ENCODE results near the gene TCF12. TPM values are rescaled to one million over a fixed set of nuclear protein-coding genes. Genes with fewer than 3 reads are reported as not detected.
"Not testable (repeated sequence)": the region's sequence is repeated elsewhere in the genome, so short reads cannot be mapped to it uniquely, and the experiment has no call there.

Gene TCF12
- total RNA-seq, 1 donor from 2014 or later: 93.0 TPM

DNA sequence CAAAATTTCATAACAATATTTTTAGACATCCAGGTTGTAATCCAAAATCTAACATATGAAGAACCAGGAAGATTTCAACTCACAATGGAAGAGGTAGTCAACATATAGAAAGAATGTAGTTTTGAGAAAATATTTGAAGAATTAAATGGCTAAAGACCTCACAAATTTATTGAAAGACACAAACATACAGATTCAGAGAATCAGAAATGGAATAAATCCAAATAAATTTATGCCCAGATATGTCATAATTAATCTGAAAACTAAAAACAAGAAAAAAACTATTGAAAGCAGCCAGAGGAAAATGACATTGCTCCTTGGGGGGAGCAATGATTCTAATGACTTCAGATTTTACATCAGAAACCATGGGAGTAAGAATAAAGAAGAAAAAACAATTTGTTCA, 75.8 kb downstream of the TCF12 start:
- ATAC-seq (no peak), DNase-seq (no peak)
- H3K4me3 ChIP-seq: no peak overlapping the region
- peaks cover 6% of the 10 kb centered on the region for H3K4me1 ChIP-seq
- H3K36me3 ChIP-seq: no peaks in the 10 kb centered on the region
- H3K27me3 ChIP-seq (ENCODE audit: low read depth): no peaks in the 10 kb centered on the region
- no peaks in the 10 kb centered on the region for H3K9me3 ChIP-seq
- TF ChIP-seq, protein P1, sequence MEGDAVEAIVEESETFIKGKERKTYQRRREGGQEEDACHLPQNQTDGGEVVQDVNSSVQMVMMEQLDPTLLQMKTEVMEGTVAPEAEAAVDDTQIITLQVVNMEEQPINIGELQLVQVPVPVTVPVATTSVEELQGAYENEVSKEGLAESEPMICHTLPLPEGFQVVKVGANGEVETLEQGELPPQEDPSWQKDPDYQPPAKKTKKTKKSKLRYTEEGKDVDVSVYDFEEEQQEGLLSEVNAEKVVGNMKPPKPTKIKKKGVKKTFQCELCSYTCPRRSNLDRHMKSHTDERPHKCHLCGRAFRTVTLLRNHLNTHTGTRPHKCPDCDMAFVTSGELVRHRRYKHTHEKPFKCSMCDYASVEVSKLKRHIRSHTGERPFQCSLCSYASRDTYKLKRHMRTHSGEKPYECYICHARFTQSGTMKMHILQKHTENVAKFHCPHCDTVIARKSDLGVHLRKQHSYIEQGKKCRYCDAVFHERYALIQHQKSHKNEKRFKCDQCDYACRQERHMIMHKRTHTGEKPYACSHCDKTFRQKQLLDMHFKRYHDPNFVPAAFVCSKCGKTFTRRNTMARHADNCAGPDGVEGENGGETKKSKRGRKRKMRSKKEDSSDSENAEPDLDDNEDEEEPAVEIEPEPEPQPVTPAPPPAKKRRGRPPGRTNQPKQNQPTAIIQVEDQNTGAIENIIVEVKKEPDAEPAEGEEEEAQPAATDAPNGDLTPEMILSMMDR (IDR thresholded peaks at IDR 0.05): no peak
- intact Hi-C loops (cut with DNase I): no loop called here
- H3K27ac ChIP-seq: no peak overlapping the region

DNA sequence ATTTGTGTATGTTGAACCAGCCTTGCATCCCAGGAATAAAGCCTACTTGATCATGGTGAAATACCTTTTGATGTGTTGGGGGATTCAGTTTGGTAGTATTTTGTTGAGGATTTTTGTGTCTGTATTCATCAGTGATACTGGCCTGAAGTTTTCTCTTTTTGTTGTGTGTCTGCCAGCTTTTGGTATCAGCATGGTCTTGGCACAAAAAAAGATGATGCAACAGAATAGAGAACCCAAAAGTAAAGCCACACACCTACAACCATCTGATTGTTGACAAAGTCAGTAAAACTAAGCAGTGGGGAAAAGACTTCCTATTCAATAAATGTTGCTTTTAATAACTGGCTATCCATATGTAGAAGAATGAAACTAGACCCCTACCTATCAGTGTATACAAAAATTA, 77.6 kb downstream of the TCF12 start:
- TF ChIP-seq, protein P1 (IDR thresholded peaks at IDR 0.05): no peak

DNA sequence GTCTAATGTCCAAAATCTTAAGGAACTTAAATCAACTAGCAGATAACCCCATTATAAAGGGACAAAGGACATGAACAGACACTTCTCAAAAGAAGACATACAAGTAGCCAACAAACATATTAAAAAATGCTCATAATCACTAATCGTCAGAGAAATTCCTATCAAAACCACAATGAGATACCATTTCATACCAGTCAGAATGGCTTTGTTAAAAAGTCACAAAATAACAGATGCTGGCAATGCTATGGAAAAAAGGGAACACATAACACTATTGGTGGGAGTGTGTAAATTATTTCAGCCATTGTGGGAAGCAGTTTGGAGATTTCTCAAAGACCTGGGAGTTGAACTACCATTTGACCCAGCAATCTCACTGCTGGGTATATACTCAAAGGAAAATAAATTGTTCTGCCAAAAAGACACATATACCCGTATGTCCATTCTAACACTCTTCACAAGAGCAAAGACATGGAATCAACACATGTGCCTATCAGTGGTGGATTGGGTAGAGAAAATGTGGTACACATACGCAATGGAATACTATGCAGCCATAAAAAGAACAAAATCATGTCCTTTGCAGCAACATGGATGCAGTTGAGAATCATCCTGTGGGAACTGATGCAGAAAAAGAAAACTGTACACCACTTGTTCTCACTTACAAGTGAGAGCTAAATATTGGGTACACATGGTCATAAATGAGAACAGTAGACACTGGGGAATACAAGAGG, 78.5 kb downstream of the TCF12 start:
- Histone ChIP-seq H3K27me3 (ENCODE audit: low read depth) (no peaks in the 10 kb centered on the region), H3K27ac (no peak overlapping the region), H3K9me3 (no peaks in the 10 kb centered on the region), H3K4me3 (no peak overlapping the region), H3K4me1 (no peaks in the 10 kb centered on the region), H3K36me3 (no peaks in the 10 kb centered on the region)
- TF ChIP-seq, protein P1 (IDR thresholded peaks at IDR 0.05): no peak
- ATAC-seq (no peak), DNase-seq (no peak)
- intact Hi-C loops (cut with DNase I): no loop called here

More for the DNA sequence above, 77.6 kb downstream of the TCF12 start:
- intact Hi-C loops (cut with DNase I): no loop called here
- Histone ChIP-seq H3K27me3 (ENCODE audit: low read depth) (no peaks in the 10 kb centered on the region), H3K36me3 (no peaks in the 10 kb centered on the region), H3K4me1 (no peaks in the 10 kb centered on the region), H3K4me3 (no peak overlapping the region), H3K9me3 (no peaks in the 10 kb centered on the region), H3K27ac (no peak overlapping the region)
- no peak for DNase-seq
- ATAC-seq: no peak

DNA sequence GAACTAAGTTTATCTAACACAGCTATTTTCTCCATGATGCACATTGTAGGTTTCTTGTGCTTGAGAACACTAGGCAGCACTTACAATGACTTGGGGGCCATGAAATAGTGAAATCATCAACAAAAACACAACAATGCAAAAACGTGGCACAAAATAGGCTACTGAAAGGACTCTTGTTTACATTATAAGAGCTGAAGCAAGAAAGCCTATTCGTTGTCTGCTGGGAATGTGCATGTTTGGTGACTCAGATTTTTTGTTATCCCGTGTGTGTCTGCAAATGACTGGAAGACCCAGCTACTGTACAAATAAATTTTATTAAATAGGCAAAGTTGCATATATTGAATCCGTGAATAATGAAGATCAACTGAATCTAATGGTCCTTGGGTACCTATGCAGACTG, 85.0 kb downstream of the TCF12 start:
- TF ChIP-seq, protein P1 (IDR thresholded peaks at IDR 0.05): no peak
- ATAC-seq (no peak), DNase-seq (no peak)
- intact Hi-C loops (cut with DNase I): no loop called here
- H3K4me1 ChIP-seq: no peaks in the 10 kb centered on the region
- no peak overlapping the region for H3K4me3 ChIP-seq
- H3K36me3 ChIP-seq: no peaks in the 10 kb centered on the region
- H3K9me3 ChIP-seq: no peaks in the 10 kb centered on the region
- no peak overlapping the region for H3K27ac ChIP-seq
- no peaks in the 10 kb centered on the region for H3K27me3 ChIP-seq (ENCODE audit: low read depth)

DNA sequence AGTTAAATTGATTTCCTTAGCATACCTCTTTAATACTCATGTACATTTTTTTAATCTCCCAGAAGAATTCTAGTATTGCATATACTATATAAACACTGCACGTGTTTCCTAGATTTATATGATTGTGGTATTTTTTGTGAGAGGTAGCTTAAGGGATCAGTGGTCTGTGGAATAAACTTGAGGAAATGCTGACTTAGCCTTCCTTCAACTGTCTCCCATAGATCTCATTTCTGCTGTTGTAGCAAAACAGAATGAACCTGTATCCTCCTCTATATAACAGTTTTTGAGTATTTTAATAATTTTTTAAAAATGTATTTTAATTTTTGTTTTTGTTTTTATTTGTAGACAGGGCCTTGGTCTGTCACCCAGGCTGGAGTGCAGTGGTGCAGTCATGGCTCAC, 86.8 kb downstream of the TCF12 start:
- intact Hi-C loops (cut with DNase I): no loop called here
- DNase-seq: no peak
- TF ChIP-seq, protein P1 (IDR thresholded peaks at IDR 0.05): no peak
- H3K9me3 ChIP-seq: no peaks in the 10 kb centered on the region
- H3K4me3 ChIP-seq: no peak overlapping the region
- no peaks in the 10 kb centered on the region for H3K4me1 ChIP-seq
- ATAC-seq: no peak
- H3K36me3 ChIP-seq: no peaks in the 10 kb centered on the region
- H3K27ac ChIP-seq: no peak overlapping the region
- no peaks in the 10 kb centered on the region for H3K27me3 ChIP-seq (ENCODE audit: low read depth)

DNA sequence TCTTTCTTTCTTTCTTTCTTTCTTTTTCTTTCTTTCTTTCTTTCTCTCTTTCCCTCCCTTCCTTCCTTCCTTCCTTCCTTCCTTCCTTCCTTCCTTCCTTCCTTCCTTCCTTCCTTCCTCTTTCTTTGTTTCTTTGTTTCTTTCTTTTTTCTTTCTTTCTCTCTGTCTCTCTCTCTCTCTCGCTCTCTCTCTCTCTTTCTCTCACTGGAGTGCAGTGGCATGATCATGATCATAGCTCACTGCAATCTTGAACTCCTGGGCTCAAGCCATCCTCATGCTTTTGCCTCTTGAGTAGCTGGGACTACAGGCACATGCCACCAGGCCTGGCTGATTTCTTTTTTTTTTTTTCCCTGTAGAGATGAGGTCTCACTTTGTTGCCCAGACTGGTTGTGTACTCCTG, 89.4 kb downstream of the TCF12 start:
- H3K4me1 ChIP-seq; intact Hi-C loops (cut with DNase I); H3K36me3 ChIP-seq; H3K27ac ChIP-seq; H3K9me3 ChIP-seq; H3K27me3 ChIP-seq (ENCODE audit: low read depth); ATAC-seq; H3K4me3 ChIP-seq; DNase-seq: not testable (repeated sequence)
